GM13976 (cell line): Measurements from ENCODE around the gene PTPRR.
A peak's percentile ranks its signal among the peaks of the same experiment; 100 is the strongest.

Experiments used
- DNase-seq: peaks from one replicate; pipeline ENCODE4 v3.0.0; 2012; ENCODE audit warnings: low spot score
- in situ Hi-C: fragments of 300-500 bp; cut with MboI; formaldehyde crosslinking; loops from one replicate; pipeline ENCODE4 v1.12.0; 2022; ENCODE audit warnings: low sequenced_read_pairs, mixed read lengths, inconsistent platforms; ENCODE audit not compliant: unreplicated experiment
- TF ChIP-seq, protein P1 (sequence below): IDR thresholded peaks from 2 replicates; pipeline ENCODE4 v1.5.1; 2012; ENCODE audit warnings: borderline replicate concordance, mild to moderate bottlenecking; ENCODE audit not compliant: insufficient read depth; ENCODE audit errors: extremely low read depth, missing control alignments, control extremely low read depth

Gene PTPRR

DNA sequence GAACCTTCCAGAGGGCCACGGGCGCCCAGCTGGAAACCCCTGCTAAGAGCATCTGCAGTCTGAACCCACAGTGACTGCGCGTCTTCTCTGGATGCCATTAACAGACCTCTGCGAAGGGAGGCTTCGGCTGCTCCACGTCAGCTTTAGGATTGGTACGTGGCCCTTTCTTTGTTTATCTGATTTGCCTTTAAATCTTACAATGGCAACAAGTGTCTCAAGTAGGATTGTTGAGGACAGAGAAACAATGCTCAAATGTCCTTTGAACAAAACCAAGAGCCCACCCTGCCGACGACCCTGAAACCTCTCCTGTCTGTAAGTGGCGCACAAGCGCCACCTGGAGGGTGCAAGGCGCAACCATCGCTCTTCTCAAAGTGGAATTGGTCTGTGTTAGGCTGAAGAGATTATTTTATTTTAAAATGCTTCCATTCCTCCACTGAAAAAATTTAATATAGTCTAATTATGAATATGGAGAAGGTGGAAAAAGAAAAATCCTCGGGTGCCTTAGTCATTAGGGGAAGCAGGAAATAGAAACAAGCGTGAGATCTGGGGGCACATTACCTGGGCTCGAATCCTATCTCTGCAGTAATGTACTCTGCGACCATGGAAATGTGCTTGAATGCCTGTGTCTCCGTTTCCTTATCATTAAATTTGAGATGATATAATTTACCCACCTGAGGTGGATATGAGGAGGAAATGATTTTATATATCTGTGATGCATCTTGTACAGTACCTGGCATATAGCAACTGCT is 200.7 kb downstream of the PTPRR start:
- in situ Hi-C loops = no loop called here
- DNase-seq = no peak
- TF ChIP-seq, protein P1, sequence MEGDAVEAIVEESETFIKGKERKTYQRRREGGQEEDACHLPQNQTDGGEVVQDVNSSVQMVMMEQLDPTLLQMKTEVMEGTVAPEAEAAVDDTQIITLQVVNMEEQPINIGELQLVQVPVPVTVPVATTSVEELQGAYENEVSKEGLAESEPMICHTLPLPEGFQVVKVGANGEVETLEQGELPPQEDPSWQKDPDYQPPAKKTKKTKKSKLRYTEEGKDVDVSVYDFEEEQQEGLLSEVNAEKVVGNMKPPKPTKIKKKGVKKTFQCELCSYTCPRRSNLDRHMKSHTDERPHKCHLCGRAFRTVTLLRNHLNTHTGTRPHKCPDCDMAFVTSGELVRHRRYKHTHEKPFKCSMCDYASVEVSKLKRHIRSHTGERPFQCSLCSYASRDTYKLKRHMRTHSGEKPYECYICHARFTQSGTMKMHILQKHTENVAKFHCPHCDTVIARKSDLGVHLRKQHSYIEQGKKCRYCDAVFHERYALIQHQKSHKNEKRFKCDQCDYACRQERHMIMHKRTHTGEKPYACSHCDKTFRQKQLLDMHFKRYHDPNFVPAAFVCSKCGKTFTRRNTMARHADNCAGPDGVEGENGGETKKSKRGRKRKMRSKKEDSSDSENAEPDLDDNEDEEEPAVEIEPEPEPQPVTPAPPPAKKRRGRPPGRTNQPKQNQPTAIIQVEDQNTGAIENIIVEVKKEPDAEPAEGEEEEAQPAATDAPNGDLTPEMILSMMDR = peak; percentile 75

DNA sequence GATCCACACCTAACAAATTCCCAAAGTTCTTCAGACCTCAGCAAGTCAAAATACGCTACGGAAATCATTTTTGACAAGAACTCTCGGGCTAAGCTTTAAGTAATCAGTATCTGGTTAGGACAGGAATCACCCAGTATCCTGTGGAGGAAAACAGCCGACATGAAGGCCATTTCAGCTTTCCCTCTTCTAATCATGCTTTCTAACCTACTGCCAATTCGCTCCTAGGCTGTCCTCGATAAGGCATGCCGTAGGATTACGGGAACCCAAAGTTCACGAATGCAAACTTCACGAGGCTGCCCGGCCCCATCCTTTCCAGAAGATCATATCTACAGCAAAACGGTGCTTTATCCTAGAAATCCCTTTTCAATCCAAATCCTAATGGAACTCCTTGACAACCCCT is 201.5 kb downstream of the PTPRR start:
- no peak for DNase-seq

DNA sequence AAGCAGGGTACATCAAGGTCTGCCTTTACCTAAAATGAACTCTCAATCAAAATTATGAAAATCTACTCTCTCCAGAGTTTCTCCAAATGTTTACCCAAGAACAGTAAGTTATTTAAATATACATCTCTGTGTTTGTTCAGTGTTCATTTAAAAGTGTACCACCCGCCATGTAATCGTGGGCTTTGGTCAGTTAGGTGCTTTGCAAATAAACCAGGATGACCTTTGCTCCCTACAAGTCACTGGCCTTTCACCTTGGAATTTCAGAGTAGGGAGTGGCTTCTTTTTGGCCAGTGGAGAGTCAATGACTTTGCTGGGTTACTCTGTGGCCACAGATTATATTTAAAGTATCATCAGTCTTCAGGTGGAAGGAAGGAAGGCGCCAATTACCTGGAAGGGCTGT is 208.7 kb downstream of the PTPRR start:
- TF ChIP-seq, protein P1 = no peak
- in situ Hi-C loops = no loop called here
- DNase-seq = no peak

More for the DNA sequence above, 201.5 kb downstream of the PTPRR start:
- in situ Hi-C loops = no loop called here
- TF ChIP-seq, protein P1 = no peak

DNA sequence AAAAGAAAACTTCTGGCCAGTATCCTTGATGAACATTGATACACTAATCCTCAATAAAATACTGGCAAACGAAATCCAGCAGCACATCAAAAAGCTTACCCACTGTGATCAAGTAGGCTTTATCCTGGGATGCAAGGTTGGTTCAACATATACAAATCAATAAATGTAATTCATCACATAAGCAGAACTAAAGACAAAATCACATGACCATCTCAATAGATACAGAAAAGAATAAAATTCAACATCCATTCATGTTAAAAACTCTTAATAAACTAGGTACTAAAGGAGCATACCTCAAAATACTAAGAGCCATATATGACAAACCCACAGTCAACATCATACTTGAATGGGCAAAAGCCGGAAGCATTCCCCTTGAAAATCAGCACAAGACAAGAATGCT is 211.5 kb downstream of the PTPRR start:
- TF ChIP-seq, protein P1 = no peak
- no peak for DNase-seq
- in situ Hi-C loops = no loop called here

DNA sequence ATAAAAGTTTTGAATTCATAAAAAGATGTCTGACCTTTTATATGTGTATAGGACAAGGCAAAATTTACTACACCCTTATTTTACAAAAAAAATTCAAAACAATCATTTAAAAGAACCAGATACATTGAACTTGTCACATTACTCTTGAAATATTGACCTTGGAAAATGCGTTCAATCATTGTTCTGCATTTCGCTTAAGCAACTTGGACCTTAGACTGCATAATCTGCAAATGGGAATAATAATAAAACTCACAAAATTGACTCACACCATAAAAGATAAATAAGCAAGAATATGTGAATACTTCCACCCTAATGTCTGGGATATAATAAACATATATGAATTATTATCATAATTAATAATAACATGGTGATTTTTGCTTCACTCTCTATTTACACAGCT is 213.9 kb downstream of the PTPRR start:
- in situ Hi-C loops = no loop called here
- TF ChIP-seq, protein P1 = no peak
- DNase-seq = no peak

DNA sequence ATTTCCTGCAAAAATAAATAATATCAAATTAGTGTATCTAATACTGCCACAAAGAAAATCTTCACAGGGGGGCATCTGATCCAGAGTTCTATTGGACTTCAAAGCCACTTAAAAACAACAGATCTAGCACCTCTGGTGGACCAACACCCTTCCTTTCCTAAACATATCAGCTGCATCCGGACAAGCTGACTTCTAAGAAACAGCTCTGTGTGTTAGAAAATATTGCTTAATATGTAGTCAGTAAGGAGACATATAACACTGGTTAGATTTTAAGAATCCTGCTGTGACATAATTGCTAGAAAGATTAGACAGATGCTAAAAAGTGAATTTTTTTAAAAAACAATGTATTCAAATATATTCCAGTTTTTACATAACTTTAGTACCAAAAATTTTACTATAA is 222.2 kb downstream of the PTPRR start:
- in situ Hi-C loops = no loop called here
- no peak for DNase-seq
- TF ChIP-seq, protein P1 = no peak
